Heart right ventricle (tissue), 16 donors: ENCODE results near the gene SEPTIN3. TPM values are rescaled to one million over a fixed set of nuclear protein-coding genes. Genes with fewer than 3 reads are reported as not detected.

Source experiments
- ATAC-seq, 8 donors: fragments of 200-7000 bp; cut with Tn5 transposase; one replicate each; pipeline ENCODE4 v1.9.1; 2020; ENCODE audit warnings: mild to moderate bottlenecking in 8 of 8, moderate library complexity in 8 of 8, moderate number of reproducible peaks in 1 of 8
- DNase-seq, 2 donors: peaks; one replicate each; pipeline ENCODE4 v3.0.0-alpha.2; 2020
- H3K27ac ChIP-seq, 10 donors: fragments of 200-600 bp; sonication (generic) in 2 of 10; one replicate each; pipeline versions ENCODE4 v1.5.0 to v1.8.0; 2020 to 2022; ENCODE audit warnings: mild to moderate bottlenecking in 3 of 10
- H3K27me3 ChIP-seq, 7 donors: fragments of 200-600 bp; one replicate each; pipeline ENCODE4 v1.8.0; 2021 to 2022; ENCODE audit warnings: mild to moderate bottlenecking in 2 of 7
- H3K36me3 ChIP-seq, 9 donors: fragments of 200-600 bp; sonication (generic) in 1 of 9; one replicate each; pipeline versions ENCODE4 v1.5.0 to v1.8.0; 2020 to 2022; ENCODE audit warnings: mild to moderate bottlenecking in 2 of 9
- H3K4me1 ChIP-seq, 9 donors: fragments of 200-600 bp; sonication (generic) in 1 of 9; one replicate each; pipeline versions ENCODE4 v1.5.0 to v1.8.0; 2020 to 2022; ENCODE audit warnings: mild to moderate bottlenecking in 4 of 9
- H3K4me3 ChIP-seq, 10 donors: fragments of 200-600 bp; sonication (generic) in 2 of 10; one replicate each; pipeline versions ENCODE4 v1.5.0 to v1.8.0; 2020 to 2022; ENCODE audit warnings: mild to moderate bottlenecking in 7 of 10, moderate library complexity in 2 of 10
- H3K9me3 ChIP-seq, 11 donors: fragments of 200-600 bp in 10 of 11; sonication (generic) in 2 of 11; one replicate each; pipeline versions ENCODE4 v1.5.0 to v1.8.0; 2013 to 2022; ENCODE audit warnings: mild to moderate bottlenecking in 2 of 11, control low read depth in 1 of 11, moderate library complexity in 1 of 11
- WGBS, 2 donors: extraction: QIAGEN DNeasy Blood & Tissue Kit; methylation state at CpG; one replicate each; pipeline ENCODE4 v1.1.7; 2013; ENCODE audit warnings: inconsistent platforms in 1 of 2; 5-methylcytosine and 5-hydroxymethylcytosine counted together
- intact Hi-C, 10 donors: fragments of 100-400 bp; cut with DNase I; formaldehyde crosslinking; loops; one replicate each; pipeline versions ENCODE4 v1.11.1 to v1.14.2; 2022
- polyA plus RNA-seq, 2 donors: library from polyadenylated mRNA; stranded (reverse); fragments of 200-250 nt; gene quantifications; one replicate each; pipeline ENCODE4 v1.2.3, GENCODE V29; 2013
- total RNA-seq, 10 donors: library from RNA; stranded (reverse); fragmentation: NEBNext Ultra II Directional in 3 of 10; extraction: Animal tissue kit (Norgen Biotek cat#: 25700) in 3 of 10; gene quantifications; one replicate each; pipeline versions ENCODE4 v1.2.1 to v1.2.4, GENCODE V29; 2021 to 2023
- TF ChIP-seq, protein P1 (sequence below), 9 donors: fragments of 200-600 bp; sonication (generic) in 2 of 9; IDR thresholded peaks; one replicate each; pipeline versions ENCODE4 v1.5.0 to v1.8.0; 2021 to 2022; ENCODE audit warnings: antibody characterized with exemption in 9 of 9, mild to moderate bottlenecking in 5 of 9, moderate library complexity in 1 of 9
- donor health status: Arrhythmogenic right ventricular cardiomyopathy.
- donor health status: ischemic (EF 13 %, LVEDD 7.1; RV severe dilation, severe dysfunction).
- donor health status: healthy with polysubstance abuse.
- donor health status: DM: no; HTN: yes; CAD: no.
- donor health status: DM: no; HTN: no; CAD: no.
- donor health status: ischemic (EF 25% LVEDD 6.9; RV normal size, moderate dysfunction).
- donor health status: ischemic (EF 25% LVEDD 5.7; RV mildly dilated, moderate dysfunction).
- donor health status: healthy.
- donor health status: DM: yes; HTN: yes; CAD: no.
- donor health status: Ischemic cardiomyopathy.
- donor health status: ischemic (EF 35%, LVEDD 5.7; RV mildly dilated, moderate dysfunction).
- donor health status: nonischemic (EF 11% LVEDD 7.7; RV severe dilation, severe dysfunction).
- donor health status: DM: yes; HTN: yes; CAD: no.
- donor health status: PGD.
- donor health status: ischemic (EF 29% LVEDD 5.4; RV normal size, mild dysfunction).
- donor health status: nonischemic (EF 23%, LVEDD 6.1; RV moderate dilation, normal function).

The SEPTIN3 gene
- total and polyA plus RNA-seq, 12 donors: 0.03 to 0.44 (median 0.10) TPM; not detected in 6

DNA sequence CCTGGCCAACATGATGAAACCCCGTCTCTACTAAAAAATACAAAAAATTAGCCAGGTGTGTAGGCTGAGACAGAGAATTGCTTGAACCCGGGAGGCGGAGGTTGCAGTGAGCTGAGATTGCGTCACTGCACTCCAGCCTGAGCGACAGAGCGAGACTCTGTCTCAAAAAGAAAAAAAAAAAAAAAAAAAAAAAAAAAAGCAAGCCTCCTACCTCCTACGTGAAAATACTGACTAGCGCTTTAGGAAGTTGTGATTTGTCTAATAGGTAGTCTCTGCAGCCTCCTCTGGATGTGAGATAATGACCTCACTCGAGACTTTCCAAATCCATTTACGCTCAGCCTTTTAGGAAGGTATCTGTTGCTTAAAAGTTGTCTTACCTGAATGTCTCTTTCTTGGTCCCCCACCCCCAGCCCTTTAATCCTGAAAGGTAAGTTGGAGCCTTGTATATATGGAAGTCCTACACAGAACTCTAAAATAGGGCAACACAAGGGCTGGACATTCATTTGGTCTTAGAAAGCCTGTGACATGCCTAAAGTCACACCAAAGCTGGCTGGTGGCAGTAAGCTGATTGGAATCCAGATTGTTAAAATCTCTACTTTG is 5.5 kb downstream of the SEPTIN3 start:
- Histone ChIP-seq H3K27ac (no peak overlapping the region), H3K27me3 (peaks cover 0 to 79% (median 68%) of the 10 kb centered on the region in 7 donors), H3K9me3 (no peaks in the 10 kb centered on the region), H3K4me1 (peaks cover 0 to 6% (median 5%) of the 10 kb centered on the region in 9 donors), H3K4me3 (no peak overlapping the region), H3K36me3 (no peaks in the 10 kb centered on the region)
- intact Hi-C loops: loop anchor here in 2 of 10 donors (10.0 kb wide), 2 partner anchors 470 to 500 kb away; no protein-coding TSS in a partner anchor
- ATAC-seq (no peak), DNase-seq (no peak)
- TF ChIP-seq, protein P1, sequence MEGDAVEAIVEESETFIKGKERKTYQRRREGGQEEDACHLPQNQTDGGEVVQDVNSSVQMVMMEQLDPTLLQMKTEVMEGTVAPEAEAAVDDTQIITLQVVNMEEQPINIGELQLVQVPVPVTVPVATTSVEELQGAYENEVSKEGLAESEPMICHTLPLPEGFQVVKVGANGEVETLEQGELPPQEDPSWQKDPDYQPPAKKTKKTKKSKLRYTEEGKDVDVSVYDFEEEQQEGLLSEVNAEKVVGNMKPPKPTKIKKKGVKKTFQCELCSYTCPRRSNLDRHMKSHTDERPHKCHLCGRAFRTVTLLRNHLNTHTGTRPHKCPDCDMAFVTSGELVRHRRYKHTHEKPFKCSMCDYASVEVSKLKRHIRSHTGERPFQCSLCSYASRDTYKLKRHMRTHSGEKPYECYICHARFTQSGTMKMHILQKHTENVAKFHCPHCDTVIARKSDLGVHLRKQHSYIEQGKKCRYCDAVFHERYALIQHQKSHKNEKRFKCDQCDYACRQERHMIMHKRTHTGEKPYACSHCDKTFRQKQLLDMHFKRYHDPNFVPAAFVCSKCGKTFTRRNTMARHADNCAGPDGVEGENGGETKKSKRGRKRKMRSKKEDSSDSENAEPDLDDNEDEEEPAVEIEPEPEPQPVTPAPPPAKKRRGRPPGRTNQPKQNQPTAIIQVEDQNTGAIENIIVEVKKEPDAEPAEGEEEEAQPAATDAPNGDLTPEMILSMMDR (IDR thresholded peaks at IDR 0.05): no peak
- 77 to 80% methylated on average over 10 of the region's 10 CpGs for WGBS, 2 donors

DNA sequence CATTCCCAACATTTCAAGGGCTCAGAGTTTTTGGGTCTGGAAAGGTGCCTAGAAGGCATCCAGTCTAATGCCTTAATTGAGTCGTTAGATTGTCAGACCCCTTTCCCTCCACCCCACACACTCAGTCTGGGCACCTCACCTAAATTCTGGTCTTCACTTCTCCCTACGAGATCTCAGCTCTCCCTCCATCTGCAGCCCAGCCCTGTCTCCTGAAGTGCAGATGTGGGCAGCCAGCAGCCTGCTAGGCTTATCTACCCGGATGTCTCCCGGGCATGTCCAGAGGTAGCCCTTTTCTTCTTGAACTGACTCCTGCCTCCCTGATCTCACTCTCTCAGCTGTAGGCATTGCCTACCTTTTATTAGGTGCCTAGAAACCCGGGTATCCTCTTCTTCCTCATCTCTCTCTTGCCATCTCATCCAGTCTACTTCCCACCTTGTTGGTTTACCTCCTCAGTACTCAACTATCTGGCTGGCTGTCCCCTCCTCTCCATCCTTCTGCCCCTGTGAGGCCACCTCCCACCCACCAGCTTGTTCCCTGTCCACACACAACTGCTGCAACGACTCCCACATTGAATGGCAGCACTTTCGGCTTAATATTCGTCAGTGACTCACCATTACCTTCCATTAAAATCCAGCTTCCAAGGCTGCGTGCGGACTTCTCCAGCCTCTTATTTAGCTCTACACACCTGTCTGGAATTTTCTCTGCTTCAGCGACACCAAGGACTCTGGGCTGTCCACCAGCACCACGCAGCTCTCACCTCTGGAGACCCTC is 6.2 kb downstream of the SEPTIN3 start:
- Histone ChIP-seq H3K9me3 (no peaks in the 10 kb centered on the region), H3K4me1 (peaks cover 0 to 6% (median 5%) of the 10 kb centered on the region in 9 donors), H3K27me3 (peaks cover 0 to 78% (median 68%) of the 10 kb centered on the region in 7 donors), H3K36me3 (no peaks in the 10 kb centered on the region), H3K27ac (no peak overlapping the region), H3K4me3 (no peak overlapping the region)
- intact Hi-C loops: loop anchor here in 3 of 10 donors (1.0 to 10.0 kb wide), 3 partner anchors 45 to 499 kb away; no protein-coding TSS in a partner anchor
- ATAC-seq: no peak
- no peak for DNase-seq
- TF ChIP-seq, protein P1 (IDR thresholded peaks at IDR 0.05): no peak
- 66 to 70% methylated on average over 12 of the region's 12 CpGs for WGBS, 2 donors

DNA sequence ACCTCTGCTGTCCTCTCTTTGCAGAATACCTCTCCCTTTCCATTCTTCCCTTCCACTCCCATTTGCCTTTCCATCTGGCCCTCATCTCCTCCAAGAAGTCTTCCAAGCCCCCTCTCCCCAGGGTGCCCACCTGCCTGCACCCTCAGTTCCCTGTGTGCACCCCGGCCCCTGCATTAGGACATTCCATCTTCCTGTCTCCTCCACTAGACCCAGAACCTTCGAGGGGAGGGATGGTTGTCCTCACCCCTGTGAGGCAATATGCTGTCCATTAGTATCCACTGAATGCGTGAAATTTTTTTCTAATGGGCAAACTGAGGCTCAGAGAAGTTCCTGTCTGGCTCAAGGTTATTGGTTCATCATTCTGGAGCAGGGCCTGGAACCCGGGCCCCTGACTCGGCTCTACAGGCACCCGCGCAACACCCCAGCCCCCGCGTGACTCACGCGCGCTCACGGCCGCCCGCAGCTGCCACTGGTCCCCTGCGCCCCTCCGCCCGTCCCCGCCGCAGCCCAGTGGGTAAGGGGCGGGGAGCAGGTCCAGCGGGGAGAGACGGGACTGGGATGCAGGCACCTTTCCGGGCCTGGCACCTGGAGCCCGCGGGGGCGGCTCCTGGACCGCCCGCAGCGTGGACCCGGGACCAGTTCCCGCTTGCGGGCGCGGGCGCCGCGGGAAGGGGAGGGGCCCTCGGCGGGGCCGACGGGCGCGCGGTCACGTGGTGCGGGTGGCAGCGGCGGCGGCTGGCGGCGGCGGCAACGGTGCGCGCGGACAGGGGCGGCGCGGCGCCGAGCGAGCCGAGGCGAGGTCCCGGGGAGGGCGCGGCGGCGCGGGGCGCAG is 7.0 kb downstream of the SEPTIN3 start:
- intact Hi-C loops: loop anchor here in 3 of 10 donors (1.0 to 10.0 kb wide), 3 partner anchors 44 to 499 kb away; no protein-coding TSS in a partner anchor
- Histone ChIP-seq H3K4me1 (peaks cover 0 to 6% (median 5%) of the 10 kb centered on the region in 9 donors), H3K27me3 (peaks cover 0 to 70% (median 65%) of the 10 kb centered on the region in 7 donors), H3K27ac (no peak overlapping the region), H3K9me3 (no peaks in the 10 kb centered on the region), H3K36me3 (no peaks in the 10 kb centered on the region), H3K4me3 (peak overlapping the region in 9 of 10 donors; percentile 21 to 54 (median 47))
- ATAC-seq: peak in 2 of 8 donors; percentile 42 to 71
- TF ChIP-seq, protein P1 (IDR thresholded peaks at IDR 0.05): no peak
- WGBS, 2 donors: 3 to 6% methylated on average over 26 to 72 of the region's 72 CpGs
- DNase-seq: peak in 1 of 2 donors; percentile 34
